GM12875 (cell line): ENCODE results near the gene GON4L.
A peak's percentile ranks its signal among the peaks of the same experiment; 100 is the strongest.
"Not testable (repeated sequence)": the region's sequence is repeated elsewhere in the genome, so short reads cannot be mapped to it uniquely, and the experiment has no call there.

Source experiments
- H3K4me3 ChIP-seq: one replicate; pipeline ENCODE4 v1.5.1; 2011; ENCODE audit warnings: low read depth, low read length, control low read depth
- CTCF ChIP-seq: IDR thresholded peaks from 2 replicates; pipeline ENCODE4 v1.5.1; 2011; ENCODE audit warnings: low read depth, mild to moderate bottlenecking, control low read depth, inconsistent platforms, low read length, moderate library complexity, borderline replicate concordance; ENCODE audit not compliant: insufficient read depth

The GON4L gene

DNA sequence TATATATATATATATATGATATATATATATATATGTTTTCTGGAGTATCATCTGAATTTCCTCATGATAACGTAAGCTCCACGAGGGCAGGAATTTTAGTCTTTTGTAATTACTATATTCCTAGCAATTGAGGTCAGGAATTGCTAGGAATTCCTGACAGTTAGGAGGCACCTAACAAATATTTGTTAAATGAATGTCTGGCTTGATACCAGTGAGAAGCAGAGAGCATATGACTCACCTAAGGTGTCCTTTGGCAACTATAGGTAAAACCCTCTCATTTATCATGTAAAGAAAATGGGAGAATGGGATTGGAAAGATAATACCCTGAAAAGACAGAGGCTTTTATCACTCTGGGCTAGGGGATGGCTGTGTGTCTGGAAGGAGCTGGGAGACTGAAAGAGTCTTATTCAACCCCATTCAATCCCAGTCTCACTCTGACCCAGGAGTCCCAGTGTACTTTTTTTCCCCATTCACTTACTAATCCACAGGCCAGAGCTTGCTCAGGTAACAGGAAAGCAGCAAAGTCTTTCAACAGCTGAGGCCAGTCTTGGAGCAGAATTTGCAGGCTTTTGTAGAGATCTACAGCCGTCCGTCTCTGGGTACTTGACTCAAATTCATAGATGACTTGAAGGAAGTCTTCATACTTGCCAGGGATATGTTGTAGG, 96.9 kb downstream of the GON4L start:
- no peak overlapping the region for H3K4me3 ChIP-seq
- no peak for TF ChIP-seq CTCF

GRCh38 chr1:155759017-155759416, 98.0 kb downstream of the GON4L start:
- H3K4me3 ChIP-seq, result not testable (repeated sequence)

DNA sequence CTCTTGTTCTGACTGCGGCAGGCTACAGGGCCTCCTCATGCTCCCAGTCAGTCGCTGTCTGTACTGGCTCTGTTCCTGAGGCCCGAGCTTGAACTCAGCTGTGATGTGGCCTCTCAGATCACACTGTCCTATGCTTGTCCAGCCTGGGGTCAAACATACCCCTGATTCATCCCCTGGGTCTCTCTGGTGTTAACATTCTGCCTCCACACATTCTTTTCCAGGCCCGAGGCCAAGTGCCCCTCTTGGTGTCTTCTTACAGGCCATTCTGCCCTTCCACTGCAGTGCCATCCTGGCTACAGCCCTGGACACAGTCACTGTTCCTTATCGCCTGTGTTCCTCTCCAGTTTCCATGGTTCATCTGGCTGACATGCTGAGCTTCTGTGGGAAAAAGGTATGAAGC, 108.9 kb downstream of the GON4L start:
- not testable (repeated sequence) for H3K4me3 ChIP-seq

GRCh38 chr1:155747586-155747985, 109.4 kb downstream of the GON4L start:
- not testable (repeated sequence) for H3K4me3 ChIP-seq

GRCh38 chr1:155745284-155746228, 111.5 kb downstream of the GON4L start:
- peak overlapping the region; percentile 45 for H3K4me3 ChIP-seq

- H3K4me3 ChIP-seq, result peak overlapping the region; percentile 45
- TF ChIP-seq CTCF, result no peak
Measured at GRCh38 chr1:155744711-155745283, 112.2 kb downstream of the GON4L start.

DNA sequence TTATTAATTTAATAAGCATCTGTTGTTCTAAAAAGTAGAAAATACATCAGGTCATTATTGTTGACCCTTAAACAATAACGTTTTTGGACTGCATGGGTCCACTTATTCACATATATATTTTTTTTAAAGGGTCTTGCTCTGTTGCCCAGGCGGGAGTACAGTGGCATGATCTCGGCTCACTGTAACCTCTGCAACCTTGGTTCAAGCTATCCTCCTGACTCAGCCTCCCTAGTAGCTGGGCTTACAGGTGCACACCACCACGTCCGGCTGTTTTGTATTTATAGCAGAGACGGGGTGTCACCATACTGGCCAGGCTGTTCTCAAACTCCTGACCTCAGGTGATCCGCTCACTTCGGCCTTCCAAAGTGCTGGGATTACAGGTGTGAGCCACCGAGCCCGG, 115.1 kb downstream of the GON4L start:
- no peak for TF ChIP-seq CTCF
- no peak overlapping the region for H3K4me3 ChIP-seq

GRCh38 chr1:155740995-155741394, 116.0 kb downstream of the GON4L start:
- H3K4me3 ChIP-seq, result no peak overlapping the region

More at GRCh38 chr1:155740995-155741394, 116.0 kb downstream of the GON4L start:
- no peak for TF ChIP-seq CTCF
